Panc1 (cell line): Measurements from ENCODE around the gene TMED5. TPM values are rescaled to one million over a fixed set of nuclear protein-coding genes. Genes with fewer than 3 reads are reported as not detected.
"Not testable (repeated sequence)": the region's sequence is repeated elsewhere in the genome, so short reads cannot be mapped to it uniquely, and the experiment has no call there.

ENCODE experiments used
- ATAC-seq: fragments of 200-7000 bp; cut with Tn5 transposase; 2 replicates; pipeline ENCODE4 v1.9.1; 2020; ENCODE audit warnings: mild to moderate bottlenecking, moderate library complexity
- BruUV-seq: library from RNA; stranded (reverse); fragments of 400-500 nt; replicated peaks from 2 replicates; lab custom pipeline; 2021; lab: Mats Ljungman, UMichigan
- CTCF ChIA-PET: fragments of 300-600 bp; sonication (Branson Sonifier 250); formaldehyde crosslinking; loops from one replicate; lab custom pipeline; 2022; ENCODE audit warnings: antibody characterized with exemption; lab: Charles Lee
- POLR2A ChIA-PET: fragments of 300-600 bp; sonication (Branson Sonifier 250); formaldehyde crosslinking; loops from one replicate; lab custom pipeline; 2022; ENCODE audit warnings: antibody characterized with exemption; lab: Charles Lee
- DNase-seq: peaks from one replicate; pipeline ENCODE4 v3.0.0-alpha.2; 2010; ENCODE audit warnings: low read depth, low spot score
- H3K27ac ChIP-seq: 2 replicates; pipeline ENCODE4 v1.5.1; 2011; ENCODE audit warnings: mild to moderate bottlenecking, low read length, inconsistent platforms
- H3K27me3 ChIP-seq: fragments of 200-500 bp; sonication (Bioruptor generic); 2 replicates; pipeline ENCODE4 v1.6.0; 2014; ENCODE audit warnings: low read length, inconsistent platforms; ENCODE audit not compliant: control insufficient read depth, insufficient read depth
- H3K36me3 ChIP-seq: fragments of 200-500 bp; sonication (Bioruptor generic); 2 replicates; pipeline ENCODE4 v1.5.1; 2014; ENCODE audit warnings: inconsistent platforms, mild to moderate bottlenecking, low read length, moderate library complexity; ENCODE audit not compliant: control insufficient read depth, insufficient read depth
- H3K4me1 ChIP-seq: 2 replicates; pipeline ENCODE4 v1.5.1; 2011; ENCODE audit warnings: inconsistent platforms, mild to moderate bottlenecking, low read length, moderate library complexity; ENCODE audit not compliant: control insufficient read depth, insufficient read depth
- H3K4me3 ChIP-seq, 2 experiments: 2 replicates each; pipeline ENCODE4 v1.5.1; 2011 to 2012; ENCODE audit warnings: low read depth in 2 of 2, low read length in 2 of 2, mild to moderate bottlenecking in 2 of 2, inconsistent platforms in 1 of 2, moderate library complexity in 1 of 2
- H3K9me3 ChIP-seq: fragments of 200-500 bp; sonication (Bioruptor generic); 2 replicates; pipeline ENCODE4 v1.5.1; 2014; ENCODE audit warnings: low read depth, mild to moderate bottlenecking, inconsistent platforms, low read length, moderate library complexity; ENCODE audit not compliant: control insufficient read depth, insufficient read depth
- POLR2AphosphoS5 ChIP-seq: IDR thresholded peaks from 2 replicates; pipeline ENCODE4 v1.6.1; 2012; ENCODE audit warnings: mild to moderate bottlenecking, low read depth, low read length, moderate library complexity
- SIN3A ChIP-seq: IDR thresholded peaks from 2 replicates; pipeline ENCODE4 v1.6.1; 2012; ENCODE audit warnings: low read depth, mild to moderate bottlenecking, low read length, moderate library complexity, borderline replicate concordance; ENCODE audit not compliant: insufficient read depth
- TCF7L2 ChIP-seq: IDR thresholded peaks from 2 replicates; pipeline ENCODE4 v1.6.1; 2011; ENCODE audit warnings: mild to moderate bottlenecking, low read depth, low read length, inconsistent platforms
- in situ Hi-C: cut with HindIII; loops from 2 replicates; pipeline ENCODE4 v1.10.0; 2016; ENCODE audit warnings: low sequenced_read_pairs, low pct_unique_long_range_greater_than_20kb
- intact Hi-C: fragments of 100-400 bp; cut with micrococcal nuclease; formaldehyde crosslinking; loops from one replicate; pipeline ENCODE4 v1.10.0; 2022; ENCODE audit not compliant: unreplicated experiment
- total RNA-seq: library from RNA; stranded (reverse); gene quantifications from one replicate; pipeline ENCODE4 v1.2.1, GENCODE V29; 2021; ENCODE audit not compliant: unreplicated experiment
- TF ChIP-seq, protein P1 (sequence below), 2 experiments: IDR thresholded peaks; 2 replicates each; pipeline ENCODE4 v1.6.1; 2011 to 2012; ENCODE audit warnings: low read depth in 2 of 2, control low read depth in 1 of 2, low read length in 1 of 2, mild to moderate bottlenecking in 1 of 2, moderate library complexity in 1 of 2; ENCODE audit not compliant: insufficient read depth in 1 of 2
- TF ChIP-seq, protein P2 (sequence below): fragments of 450-650 bp; IDR thresholded peaks from 2 replicates; pipeline ENCODE4 v1.5.1; 2017; ENCODE audit warnings: mild to moderate bottlenecking

The TMED5 gene
- total RNA-seq, 1 experiment from 2014 or later, result 45.6 TPM

DNA sequence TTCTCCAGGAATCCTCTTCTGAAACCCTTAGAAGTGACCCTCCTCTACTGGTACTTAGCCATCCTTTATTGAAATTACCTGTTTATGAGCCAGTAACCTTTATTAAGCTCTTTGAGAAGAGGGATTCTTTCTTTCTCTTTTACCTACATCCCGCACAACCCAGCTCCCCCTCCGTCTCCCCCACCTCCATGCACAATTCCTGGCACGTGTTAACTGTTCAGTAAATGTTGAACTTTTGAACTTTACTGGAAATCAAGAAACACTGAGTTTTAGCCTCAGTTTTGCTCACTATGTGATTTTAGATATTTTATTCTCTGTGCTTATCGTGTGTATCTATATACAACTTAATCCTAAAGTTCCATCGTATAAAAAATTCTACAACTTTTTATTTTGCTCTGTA is 1.8 kb downstream of the TMED5 start:
- H3K4me3 ChIP-seq, result peak overlapping the region; percentile 58 to 88
- H3K36me3 ChIP-seq, result no peaks in the 10 kb centered on the region; the same call in 1 of the 2 replicates
- ChIA-PET CTCF (no interaction called here), POLR2A (no interaction called here)
- H3K27ac ChIP-seq, result peak overlapping the region; percentile 90
- no peak for DNase-seq
- no TSS peak for BruUV-seq
- intact Hi-C loops, result no loop called here
- H3K4me1 ChIP-seq, result peaks cover 2% of the 10 kb centered on the region; the same call in 1 of the 2 replicates
- in situ Hi-C loops, result no loop called here
- ATAC-seq, result no peak
- H3K27me3 ChIP-seq, result no peaks in the 10 kb centered on the region
- no peak for TF ChIP-seq POLR2AphosphoS5
- TF ChIP-seq, protein P1, sequence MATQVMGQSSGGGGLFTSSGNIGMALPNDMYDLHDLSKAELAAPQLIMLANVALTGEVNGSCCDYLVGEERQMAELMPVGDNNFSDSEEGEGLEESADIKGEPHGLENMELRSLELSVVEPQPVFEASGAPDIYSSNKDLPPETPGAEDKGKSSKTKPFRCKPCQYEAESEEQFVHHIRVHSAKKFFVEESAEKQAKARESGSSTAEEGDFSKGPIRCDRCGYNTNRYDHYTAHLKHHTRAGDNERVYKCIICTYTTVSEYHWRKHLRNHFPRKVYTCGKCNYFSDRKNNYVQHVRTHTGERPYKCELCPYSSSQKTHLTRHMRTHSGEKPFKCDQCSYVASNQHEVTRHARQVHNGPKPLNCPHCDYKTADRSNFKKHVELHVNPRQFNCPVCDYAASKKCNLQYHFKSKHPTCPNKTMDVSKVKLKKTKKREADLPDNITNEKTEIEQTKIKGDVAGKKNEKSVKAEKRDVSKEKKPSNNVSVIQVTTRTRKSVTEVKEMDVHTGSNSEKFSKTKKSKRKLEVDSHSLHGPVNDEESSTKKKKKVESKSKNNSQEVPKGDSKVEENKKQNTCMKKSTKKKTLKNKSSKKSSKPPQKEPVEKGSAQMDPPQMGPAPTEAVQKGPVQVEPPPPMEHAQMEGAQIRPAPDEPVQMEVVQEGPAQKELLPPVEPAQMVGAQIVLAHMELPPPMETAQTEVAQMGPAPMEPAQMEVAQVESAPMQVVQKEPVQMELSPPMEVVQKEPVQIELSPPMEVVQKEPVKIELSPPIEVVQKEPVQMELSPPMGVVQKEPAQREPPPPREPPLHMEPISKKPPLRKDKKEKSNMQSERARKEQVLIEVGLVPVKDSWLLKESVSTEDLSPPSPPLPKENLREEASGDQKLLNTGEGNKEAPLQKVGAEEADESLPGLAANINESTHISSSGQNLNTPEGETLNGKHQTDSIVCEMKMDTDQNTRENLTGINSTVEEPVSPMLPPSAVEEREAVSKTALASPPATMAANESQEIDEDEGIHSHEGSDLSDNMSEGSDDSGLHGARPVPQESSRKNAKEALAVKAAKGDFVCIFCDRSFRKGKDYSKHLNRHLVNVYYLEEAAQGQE (IDR thresholded peaks at IDR 0.05; ENCODE audit: insufficient read depth in 1 of 2, low read depth in 2 of 2, low read length in 1 of 2), result no peak
- TF ChIP-seq TCF7L2, result no peak
- no peak for TF ChIP-seq SIN3A
- TF ChIP-seq, protein P2, sequence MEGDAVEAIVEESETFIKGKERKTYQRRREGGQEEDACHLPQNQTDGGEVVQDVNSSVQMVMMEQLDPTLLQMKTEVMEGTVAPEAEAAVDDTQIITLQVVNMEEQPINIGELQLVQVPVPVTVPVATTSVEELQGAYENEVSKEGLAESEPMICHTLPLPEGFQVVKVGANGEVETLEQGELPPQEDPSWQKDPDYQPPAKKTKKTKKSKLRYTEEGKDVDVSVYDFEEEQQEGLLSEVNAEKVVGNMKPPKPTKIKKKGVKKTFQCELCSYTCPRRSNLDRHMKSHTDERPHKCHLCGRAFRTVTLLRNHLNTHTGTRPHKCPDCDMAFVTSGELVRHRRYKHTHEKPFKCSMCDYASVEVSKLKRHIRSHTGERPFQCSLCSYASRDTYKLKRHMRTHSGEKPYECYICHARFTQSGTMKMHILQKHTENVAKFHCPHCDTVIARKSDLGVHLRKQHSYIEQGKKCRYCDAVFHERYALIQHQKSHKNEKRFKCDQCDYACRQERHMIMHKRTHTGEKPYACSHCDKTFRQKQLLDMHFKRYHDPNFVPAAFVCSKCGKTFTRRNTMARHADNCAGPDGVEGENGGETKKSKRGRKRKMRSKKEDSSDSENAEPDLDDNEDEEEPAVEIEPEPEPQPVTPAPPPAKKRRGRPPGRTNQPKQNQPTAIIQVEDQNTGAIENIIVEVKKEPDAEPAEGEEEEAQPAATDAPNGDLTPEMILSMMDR, result no peak
- no peaks in the 10 kb centered on the region for H3K9me3 ChIP-seq

DNA sequence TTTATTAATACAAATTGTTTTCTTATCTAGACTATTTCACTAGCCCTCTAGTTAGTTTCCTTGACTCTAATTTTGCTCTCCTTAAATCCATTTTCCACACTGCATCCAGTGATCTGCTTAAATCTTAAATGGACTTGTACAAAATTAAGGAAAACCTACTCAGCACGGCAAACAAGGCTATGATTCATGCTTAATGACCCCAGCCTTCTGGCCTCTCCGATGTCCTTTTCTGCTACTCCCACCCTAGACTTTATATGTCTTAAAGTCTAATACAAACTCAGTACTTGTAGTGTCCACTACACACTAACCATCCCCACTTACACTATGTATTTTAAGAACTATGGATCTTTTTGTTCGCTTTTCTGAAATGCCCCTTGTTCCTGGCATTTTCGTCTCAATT is 2.2 kb downstream of the TMED5 start:
- H3K4me3 ChIP-seq, result peak overlapping the region; percentile 58 to 88
- no peaks in the 10 kb centered on the region; the same call in 1 of the 2 replicates for H3K36me3 ChIP-seq
- in situ Hi-C loops (no loop called here), intact Hi-C loops (no loop called here)
- BruUV-seq, result TSS peak; percentile 65
- no peaks in the 10 kb centered on the region for H3K27me3 ChIP-seq
- POLR2A ChIA-PET, result no interaction called here
- H3K9me3 ChIP-seq, result no peaks in the 10 kb centered on the region
- TF ChIP-seq TCF7L2 (no peak), SIN3A (no peak), POLR2AphosphoS5 (no peak)
- TF ChIP-seq, protein P1 (IDR thresholded peaks at IDR 0.05; ENCODE audit: insufficient read depth in 1 of 2, low read depth in 2 of 2, low read length in 1 of 2), result no peak
- TF ChIP-seq, protein P2, result no peak
- ATAC-seq (no peak), DNase-seq (no peak)
- peak overlapping the region; percentile 90 for H3K27ac ChIP-seq
- peaks cover 2% of the 10 kb centered on the region; the same call in 1 of the 2 replicates for H3K4me1 ChIP-seq
- CTCF ChIA-PET, result no interaction called here

DNA sequence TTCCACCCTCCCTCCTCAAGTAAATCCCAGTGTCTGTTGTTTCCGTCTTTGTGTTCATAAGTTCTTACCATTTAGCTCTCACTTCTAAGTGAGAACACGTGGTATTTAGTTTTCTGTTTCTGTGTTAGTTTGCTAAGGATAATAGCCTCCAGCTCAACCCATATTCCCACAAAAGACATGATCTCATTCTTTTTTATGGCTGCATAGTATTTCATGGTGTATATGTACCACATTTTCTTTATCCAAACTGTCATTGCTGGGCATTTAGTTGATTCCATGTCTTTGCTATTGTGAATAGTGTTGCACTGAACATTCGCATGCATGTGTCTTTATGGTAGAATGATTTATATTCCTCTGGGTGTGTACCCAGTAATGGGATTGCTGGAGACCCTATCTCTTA is 5.6 kb downstream of the TMED5 start:
- intact Hi-C loops, H3K27me3 ChIP-seq, BruUV-seq, H3K27ac ChIP-seq, H3K4me1 ChIP-seq, H3K36me3 ChIP-seq, POLR2A ChIA-PET, in situ Hi-C loops, H3K9me3 ChIP-seq, ATAC-seq, DNase-seq, H3K4me3 ChIP-seq, CTCF ChIA-PET: not testable (repeated sequence)
